Lung (tissue), 12 donors: ENCODE results near the gene KCNT1. TPM values are rescaled to one million over a fixed set of nuclear protein-coding genes. Genes with fewer than 3 reads are reported as not detected.

ENCODE experiments used
- ATAC-seq: fragments of 200-7000 bp; cut with Tn5 transposase; one replicate; pipeline ENCODE4 v1.9.1; 2020; ENCODE audit warnings: moderate number of reproducible peaks; ENCODE audit not compliant: insufficient read depth, low FRiP score
- DNase-seq, 3 donors: peaks; one replicate each; pipeline ENCODE4 v3.0.0-alpha.2; 2013 to 2017
- H3K27ac ChIP-seq, 2 donors: one replicate each; pipeline ENCODE4 v1.5.1; 2013; ENCODE audit warnings: mild to moderate bottlenecking in 2 of 2, moderate library complexity in 2 of 2, control low read depth in 1 of 2, inconsistent platforms in 1 of 2, low read depth in 1 of 2, low read length in 1 of 2
- H3K27me3 ChIP-seq, 3 donors: one replicate each; pipeline ENCODE4 v1.5.1; 2013; ENCODE audit warnings: low read length in 2 of 3; ENCODE audit not compliant: control insufficient read depth in 3 of 3, insufficient read depth in 3 of 3
- H3K36me3 ChIP-seq, 4 donors: one replicate each; pipeline ENCODE4 v1.5.1; 2013; ENCODE audit warnings: low read length in 4 of 4, mild to moderate bottlenecking in 1 of 4, moderate library complexity in 1 of 4; ENCODE audit not compliant: control insufficient read depth in 4 of 4, insufficient read depth in 4 of 4
- H3K4me1 ChIP-seq, 5 donors: one replicate each; pipeline ENCODE4 v1.5.1; 2013; ENCODE audit warnings: low read length in 5 of 5, mild to moderate bottlenecking in 2 of 5, moderate library complexity in 1 of 5; ENCODE audit not compliant: control insufficient read depth in 5 of 5, insufficient read depth in 5 of 5
- H3K4me3 ChIP-seq: one replicate; pipeline ENCODE4 v1.5.1; 2013; ENCODE audit warnings: mild to moderate bottlenecking, control low read depth, moderate library complexity
- H3K9ac ChIP-seq, 2 donors: one replicate each; pipeline ENCODE4 v1.5.1; 2013; ENCODE audit warnings: low read length in 2 of 2, control low read depth in 1 of 2; ENCODE audit not compliant: insufficient read depth in 1 of 2
- H3K9me3 ChIP-seq, 4 donors: one replicate each; pipeline ENCODE4 v1.5.1; 2013; ENCODE audit warnings: low read length in 3 of 4, mild to moderate bottlenecking in 1 of 4, moderate library complexity in 1 of 4; ENCODE audit not compliant: control insufficient read depth in 4 of 4, insufficient read depth in 3 of 4
- WGBS, 2 donors: extraction: QIAGEN DNeasy Blood & Tissue Kit; methylation state at CpG; one replicate each; pipeline ENCODE4 v1.1.7; 2013; 5-methylcytosine and 5-hydroxymethylcytosine counted together
- polyA plus RNA-seq, 2 donors: library from polyadenylated mRNA; stranded (reverse); fragments of 200-250 nt; gene quantifications; one replicate each; pipeline ENCODE4 v1.2.1, GENCODE V29; 2013
- total RNA-seq, 2 donors: library from RNA; depleted of rRNA in 1 of 2; stranded (reverse); fragments of >200 nt in 1 of 2; gene quantifications; one replicate each; pipeline ENCODE4 v1.2.1, GENCODE V29; 2014 to 2021
- TF ChIP-seq, protein P1 (sequence below): IDR thresholded peaks from 2 replicates; pipeline ENCODE4 v1.5.1; 2012; ENCODE audit warnings: mild to moderate bottlenecking; ENCODE audit errors: control extremely low read depth, extremely low read depth
- donor health status: control.
- donor health status: control.
- donor health status: Bipolar disorder and iron deficiency.
- donor health status: healthy.
- donor health status: DM: yes; HTN: yes; CAD: no.

The KCNT1 gene
- total and polyA plus RNA-seq, 4 donors = 0.06 to 0.28 (median 0.11) TPM

DNA sequence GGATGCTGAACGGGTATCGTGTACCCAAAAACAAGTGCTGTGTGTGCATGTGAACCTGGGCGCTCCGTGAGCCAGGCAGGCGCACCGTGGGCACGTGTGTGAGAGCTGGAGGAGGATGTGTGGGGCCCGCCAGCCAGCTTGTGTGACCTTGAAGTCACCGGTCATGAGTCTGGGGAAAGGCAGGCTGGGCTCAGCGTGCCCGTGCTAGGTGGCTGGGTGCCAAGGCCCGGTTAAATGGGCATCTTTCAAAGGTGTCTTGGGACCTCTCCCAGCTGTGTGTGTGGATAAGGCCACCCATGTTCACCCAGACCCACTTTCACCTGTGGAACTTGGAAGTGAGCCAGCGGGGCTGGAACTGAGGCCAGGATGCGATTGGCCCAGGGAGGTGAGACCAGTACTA, 3.4 kb downstream of the KCNT1 start:
- ATAC-seq (no peak), DNase-seq (no peak)
- 61 to 78% methylated on average over 14 of the region's 14 CpGs for WGBS, 2 donors
- Histone ChIP-seq H3K36me3 (no peaks in the 10 kb centered on the region), H3K27me3 (peaks cover 0 to 28% (median 23%) of the 10 kb centered on the region in 3 donors), H3K9ac (no peak overlapping the region), H3K4me3 (no peak overlapping the region), H3K27ac (no peak overlapping the region), H3K9me3 (no peaks in the 10 kb centered on the region), H3K4me1 (peaks cover 0 to 4% (median 0%) of the 10 kb centered on the region in 5 donors)
- TF ChIP-seq, protein P1, sequence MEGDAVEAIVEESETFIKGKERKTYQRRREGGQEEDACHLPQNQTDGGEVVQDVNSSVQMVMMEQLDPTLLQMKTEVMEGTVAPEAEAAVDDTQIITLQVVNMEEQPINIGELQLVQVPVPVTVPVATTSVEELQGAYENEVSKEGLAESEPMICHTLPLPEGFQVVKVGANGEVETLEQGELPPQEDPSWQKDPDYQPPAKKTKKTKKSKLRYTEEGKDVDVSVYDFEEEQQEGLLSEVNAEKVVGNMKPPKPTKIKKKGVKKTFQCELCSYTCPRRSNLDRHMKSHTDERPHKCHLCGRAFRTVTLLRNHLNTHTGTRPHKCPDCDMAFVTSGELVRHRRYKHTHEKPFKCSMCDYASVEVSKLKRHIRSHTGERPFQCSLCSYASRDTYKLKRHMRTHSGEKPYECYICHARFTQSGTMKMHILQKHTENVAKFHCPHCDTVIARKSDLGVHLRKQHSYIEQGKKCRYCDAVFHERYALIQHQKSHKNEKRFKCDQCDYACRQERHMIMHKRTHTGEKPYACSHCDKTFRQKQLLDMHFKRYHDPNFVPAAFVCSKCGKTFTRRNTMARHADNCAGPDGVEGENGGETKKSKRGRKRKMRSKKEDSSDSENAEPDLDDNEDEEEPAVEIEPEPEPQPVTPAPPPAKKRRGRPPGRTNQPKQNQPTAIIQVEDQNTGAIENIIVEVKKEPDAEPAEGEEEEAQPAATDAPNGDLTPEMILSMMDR = no peak

DNA sequence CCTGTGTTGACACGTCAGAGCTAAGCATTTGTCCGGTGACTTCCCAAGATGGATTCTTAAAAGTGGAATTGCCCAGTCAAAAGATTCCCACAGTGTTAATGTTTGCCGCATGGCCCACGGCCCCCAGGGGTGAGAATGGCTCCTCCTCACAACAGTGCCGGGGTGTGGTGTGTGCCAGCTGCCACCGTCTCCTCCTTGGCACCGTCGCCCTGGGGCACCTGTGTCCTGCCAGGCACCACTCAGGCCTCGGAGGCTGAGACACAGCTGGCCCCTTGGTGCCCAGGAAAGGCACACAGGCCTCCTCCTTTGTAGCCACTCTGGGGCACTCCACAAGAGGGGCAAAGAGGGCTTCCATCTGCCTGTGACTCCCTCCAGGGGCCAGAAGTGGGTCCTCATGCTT, 4.3 kb downstream of the KCNT1 start:
- no peaks in the 10 kb centered on the region for H3K36me3 ChIP-seq
- no peak overlapping the region for H3K9ac ChIP-seq
- H3K27ac ChIP-seq = no peak overlapping the region
- no peak for DNase-seq
- WGBS, 2 donors = 84 to 91% methylated on average over 9 of the region's 9 CpGs
- H3K4me3 ChIP-seq = no peak overlapping the region
- TF ChIP-seq, protein P1 = no peak
- peaks cover 0 to 4% (median 0%) of the 10 kb centered on the region in 5 donors for H3K4me1 ChIP-seq
- H3K27me3 ChIP-seq = peaks cover 0 to 28% (median 23%) of the 10 kb centered on the region in 3 donors
- H3K9me3 ChIP-seq = no peaks in the 10 kb centered on the region
- no peak for ATAC-seq

DNA sequence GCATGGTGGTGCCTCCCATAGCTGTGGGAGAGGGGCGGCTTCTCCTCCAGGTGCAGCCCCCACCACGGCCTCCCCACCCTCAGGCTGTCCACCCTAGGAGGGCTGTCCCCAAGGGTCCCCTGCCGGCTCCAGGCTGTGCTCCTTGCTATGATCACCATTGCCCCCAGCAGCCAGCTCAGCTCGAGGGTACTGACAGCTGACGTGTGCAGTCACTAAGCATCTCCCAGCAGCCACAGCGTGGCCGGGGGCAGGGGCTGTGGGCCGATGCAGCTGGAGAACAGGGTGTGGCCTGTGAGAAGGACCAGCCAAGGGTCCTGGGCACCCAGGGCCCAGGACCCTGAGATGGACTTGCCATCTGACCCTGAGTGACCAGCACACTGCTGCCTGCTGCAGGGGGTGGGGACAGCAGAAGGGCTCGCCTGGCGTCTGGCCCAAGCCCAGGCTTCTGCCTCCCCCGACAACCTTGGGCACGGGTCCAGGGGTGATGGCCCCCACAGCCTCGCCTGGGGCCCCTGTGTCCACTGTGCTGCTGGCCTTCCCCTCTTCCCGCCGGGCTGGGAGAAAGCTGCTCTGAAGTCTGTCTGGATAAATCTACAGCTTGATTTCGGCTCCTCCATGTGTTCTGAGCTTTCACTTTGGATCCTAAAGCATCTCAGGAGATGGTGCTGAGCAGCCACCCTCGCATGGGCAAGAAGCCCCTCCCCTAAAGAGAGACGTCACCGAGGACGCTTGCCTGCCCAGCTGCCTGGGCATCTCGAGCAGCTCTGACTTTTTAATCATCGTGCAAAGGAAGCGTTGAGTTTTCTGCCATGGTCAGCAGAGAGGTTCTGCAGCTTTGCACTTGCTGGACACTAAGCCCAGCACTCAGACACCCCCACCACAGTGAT, 5.5 kb downstream of the KCNT1 start:
- Histone ChIP-seq H3K9me3 (no peaks in the 10 kb centered on the region), H3K27me3 (peaks cover 0 to 25% (median 22%) of the 10 kb centered on the region in 3 donors), H3K27ac (no peak overlapping the region), H3K36me3 (no peaks in the 10 kb centered on the region), H3K9ac (no peak overlapping the region), H3K4me1 (no peaks in the 10 kb centered on the region), H3K4me3 (no peak overlapping the region)
- DNase-seq = no peak
- TF ChIP-seq, protein P1 = no peak
- ATAC-seq = no peak
- 35 to 62% methylated on average over 23 of the region's 23 CpGs for WGBS, 2 donors
